CD4-positive, alpha-beta T cell (primary cell): ENCODE data around the gene CD7. TPM values are rescaled to one million over a fixed set of nuclear protein-coding genes. Genes with fewer than 3 reads are reported as not detected.

Experiments used
- ATAC-seq: fragments of 200-7000 bp; cut with Tn5 transposase; one replicate; pipeline ENCODE4 v1.10.0; 2022; ENCODE audit warnings: mild to moderate bottlenecking; ENCODE audit not compliant: poor library complexity
- CTCF ChIA-PET: fragments of 350-600 bp; sonication (Branson Sonifier 250); formaldehyde crosslinking; loops from one replicate; lab custom pipeline; 2021; ENCODE audit warnings: antibody characterized with exemption, inconsistent platforms; lab: Charles Lee
- POLR2A ChIA-PET: fragments of 350-600 bp; sonication (Branson Sonifier 250); formaldehyde crosslinking; loops from one replicate; lab custom pipeline; 2021; ENCODE audit warnings: antibody characterized with exemption, inconsistent platforms; lab: Charles Lee
- DNase-seq, 14 experiments: peaks; one replicate each; pipeline ENCODE4 v3.0.0-alpha.2; 2013 to 2020; ENCODE audit warnings: mixed read lengths in 2 of 14
- H3K27ac ChIP-seq, 2 donors: one replicate each; pipeline versions ENCODE4 v1.5.1 to v1.7.0; 2013; ENCODE audit warnings: low read length in 2 of 2, low read depth in 1 of 2, mild to moderate bottlenecking in 1 of 2
- H3K27me3 ChIP-seq, 2 experiments: 1 replicate in 1 of 2; 2 replicates in 1 of 2; pipeline versions ENCODE4 v1.6.1 to v1.7.0; 2013; ENCODE audit warnings: low read length in 2 of 2, control low read depth in 1 of 2, mild to moderate bottlenecking in 1 of 2, moderate library complexity in 1 of 2; ENCODE audit not compliant: insufficient read depth in 2 of 2, control insufficient read depth in 1 of 2
- H3K36me3 ChIP-seq: one replicate; pipeline ENCODE4 v1.6.1; 2013; ENCODE audit warnings: low read length, control low read depth; ENCODE audit not compliant: insufficient read depth
- H3K4me1 ChIP-seq: one replicate; pipeline ENCODE4 v1.6.1; 2013; ENCODE audit warnings: low read length, control low read depth; ENCODE audit not compliant: insufficient read depth
- H3K4me3 ChIP-seq: one replicate; pipeline ENCODE4 v1.5.1; 2013; ENCODE audit warnings: mild to moderate bottlenecking, low read length, moderate library complexity
- H3K9me3 ChIP-seq, 2 experiments: 1 replicate in 1 of 2; 2 replicates in 1 of 2; pipeline versions ENCODE4 v1.6.1 to v1.7.0; 2013; ENCODE audit warnings: low read length in 2 of 2, mild to moderate bottlenecking in 2 of 2, control low read depth in 1 of 2, moderate library complexity in 1 of 2; ENCODE audit not compliant: control insufficient read depth in 1 of 2, insufficient read depth in 1 of 2
- H3K27ac Mint-ChIP-seq: one replicate; pipeline ENCODE4 v1.8.0; 2020; ENCODE audit warnings: mixed read lengths
- H3K27me3 Mint-ChIP-seq: one replicate; pipeline ENCODE4 v1.8.0; 2021; ENCODE audit warnings: mixed read lengths
- H3K36me3 Mint-ChIP-seq: one replicate; pipeline ENCODE4 v1.8.0; 2021; ENCODE audit warnings: low read depth, mixed read lengths
- H3K4me1 Mint-ChIP-seq: one replicate; pipeline ENCODE4 v1.8.0; 2021; ENCODE audit warnings: low read depth, mixed read lengths
- H3K4me3 Mint-ChIP-seq: one replicate; pipeline ENCODE4 v1.8.0; 2020; ENCODE audit warnings: mild to moderate bottlenecking, mixed read lengths
- H3K9me3 Mint-ChIP-seq: one replicate; pipeline ENCODE4 v1.8.0; 2020; ENCODE audit warnings: mixed read lengths
- CTCF ChIP-seq: fragments of 200-600 bp; IDR thresholded peaks from one replicate; pipeline ENCODE4 v1.8.0; 2022; ENCODE audit warnings: antibody characterized with exemption, mild to moderate bottlenecking
- intact Hi-C, 2 experiments: fragments of 100-400 bp; cut with DNase I in 1 of 2; cut with micrococcal nuclease in 1 of 2; formaldehyde crosslinking; loops; one replicate each; pipeline versions ENCODE4 v1.15.1 to v1.9.0; 2023 to 2025; cut with DNase I, micrococcal nuclease
- total RNA-seq, 174 experiments: library from RNA in 2 of 174; stranded (reverse) in 2 of 174; gene quantifications; one replicate each; pipeline ENCODE4 v1.2.3 and lab custom pipeline; 2021 to 2026

CD7 gene
- total RNA-seq, 2 experiments from 2014 or later = 225 to 234 TPM

GRCh38 chr17:82311971-82312370 lies 5.4 kb downstream of the CD7 start:
- Histone ChIP-seq H3K27me3 (no peaks in the 10 kb centered on the region), H3K9me3 (no peaks in the 10 kb centered on the region), H3K27ac (no peak overlapping the region), H3K36me3 (peaks cover 11% of the 10 kb centered on the region), H3K4me3 (no peak overlapping the region), H3K4me1 (peaks cover 34% of the 10 kb centered on the region)
- intact Hi-C loops = no loop called here
- peaks cover 27% of the 10 kb centered on the region for H3K36me3 Mint-ChIP-seq
- H3K27ac Mint-ChIP-seq = no peak overlapping the region
- peaks cover 30% of the 10 kb centered on the region for H3K4me1 Mint-ChIP-seq
- no peak overlapping the region for H3K4me3 Mint-ChIP-seq
- CTCF ChIA-PET = interaction anchor here (1.4 kb wide), 1 partner anchor 11 kb away, joined by 5 read pairs; no protein-coding TSS in a partner anchor
- ATAC-seq (no peak), DNase-seq (no peak)
- POLR2A ChIA-PET = interaction anchor here (1.0 to 6.4 kb wide), 3 partner anchors 9 to 12 kb away, joined by 3 to 157 read pairs (median 3); no protein-coding TSS in a partner anchor
- H3K9me3 Mint-ChIP-seq = no peaks in the 10 kb centered on the region
- no peaks in the 10 kb centered on the region for H3K27me3 Mint-ChIP-seq
- TF ChIP-seq CTCF = no peak

- H3K36me3 Mint-ChIP-seq = peaks cover 17% of the 10 kb centered on the region
- no peaks in the 10 kb centered on the region for H3K9me3 Mint-ChIP-seq
- ATAC-seq (no peak), DNase-seq (no peak)
- peaks cover 30% of the 10 kb centered on the region for H3K4me1 Mint-ChIP-seq
- Histone ChIP-seq H3K9me3 (no peaks in the 10 kb centered on the region), H3K27me3 (no peaks in the 10 kb centered on the region), H3K4me3 (no peak overlapping the region), H3K36me3 (peaks cover 11% of the 10 kb centered on the region), H3K4me1 (peaks cover 28% of the 10 kb centered on the region), H3K27ac (no peak overlapping the region)
- no peak overlapping the region for H3K4me3 Mint-ChIP-seq
- TF ChIP-seq CTCF = no peak
- POLR2A ChIA-PET = interaction anchor here (1.0 to 1.2 kb wide), 2 partner anchors 7 to 9 kb away, joined by 3 read pairs; no protein-coding TSS in a partner anchor
- no peak overlapping the region for H3K27ac Mint-ChIP-seq
- CTCF ChIA-PET = interaction anchor here (1.4 kb wide), 1 partner anchor 10 kb away, joined by 5 read pairs; no protein-coding TSS in a partner anchor
- H3K27me3 Mint-ChIP-seq = no peaks in the 10 kb centered on the region
- intact Hi-C loops = no loop called here
Observed at GRCh38 chr17:82310877-82311276, 6.5 kb downstream of the CD7 start.

- H3K4me3 Mint-ChIP-seq = peak overlapping the region; percentile 63
- TF ChIP-seq CTCF = no peak
- no peak overlapping the region for H3K27ac Mint-ChIP-seq
- Histone ChIP-seq H3K27ac (no peak overlapping the region), H3K4me1 (peaks cover 28% of the 10 kb centered on the region), H3K27me3 (no peaks in the 10 kb centered on the region), H3K36me3 (peaks cover 11% of the 10 kb centered on the region), H3K9me3 (no peaks in the 10 kb centered on the region), H3K4me3 (no peak overlapping the region)
- H3K27me3 Mint-ChIP-seq = no peaks in the 10 kb centered on the region
- ATAC-seq = no peak
- intact Hi-C loops = no loop called here
- ChIA-PET CTCF (no interaction called here), POLR2A (no interaction called here)
- H3K4me1 Mint-ChIP-seq = peaks cover 31% of the 10 kb centered on the region
- H3K9me3 Mint-ChIP-seq = no peaks in the 10 kb centered on the region
- DNase-seq = no peak
- peaks cover 13% of the 10 kb centered on the region for H3K36me3 Mint-ChIP-seq
Observed at GRCh38 chr17:82309656-82310570, 7.5 kb downstream of the CD7 start.
